Stomach (tissue), 9 donors: ENCODE results near the gene IRF3. TPM values are rescaled to one million over a fixed set of nuclear protein-coding genes. Genes with fewer than 3 reads are reported as not detected.

Source experiments
- DNase-seq, 2 donors: peaks; one replicate each; pipeline versions ENCODE4 v3.0.0 to v3.0.0-alpha.2; 2013 to 2019
- H3K27ac ChIP-seq, 5 donors: fragments of 200-600 bp in 4 of 5; sonication (generic) in 4 of 5; one replicate each; pipeline ENCODE4 v1.5.1; 2013 to 2019; ENCODE audit warnings: mild to moderate bottlenecking in 1 of 5, moderate library complexity in 1 of 5
- H3K27me3 ChIP-seq, 3 donors: fragments of 200-600 bp; sonication (generic); one replicate each; pipeline ENCODE4 v1.5.1; 2017 to 2019; ENCODE audit warnings: mixed run types in 1 of 3
- H3K36me3 ChIP-seq, 4 donors: fragments of 200-600 bp; sonication (generic); 1 replicate in 3 of 4; 2 replicates in 1 of 4; pipeline ENCODE4 v1.5.1; 2016 to 2019
- H3K4me1 ChIP-seq, 4 donors: fragments of 200-600 bp; sonication (generic); one replicate each; pipeline ENCODE4 v1.5.1; 2016 to 2019
- H3K4me3 ChIP-seq, 4 donors: fragments of 200-600 bp; sonication (generic) in 3 of 4; one replicate each; pipeline ENCODE4 v1.5.1; 2016 to 2019; ENCODE audit warnings: mild to moderate bottlenecking in 1 of 4
- H3K9me3 ChIP-seq, 4 donors: fragments of 200-600 bp; sonication (generic); one replicate each; pipeline ENCODE4 v1.5.1; 2016 to 2019
- EP300 ChIP-seq: sonication (generic); formaldehyde crosslinking; IDR thresholded peaks from one replicate; pipeline ENCODE4 v1.6.1; 2017; ENCODE audit warnings: antibody characterized with exemption
- POLR2A ChIP-seq, 4 donors: fragments of 450-650 bp; IDR thresholded peaks; one replicate each; pipeline ENCODE4 v1.6.1; 2016; ENCODE audit warnings: antibody characterized with exemption in 4 of 4, control low read depth in 2 of 4, mild to moderate bottlenecking in 1 of 4, moderate library complexity in 1 of 4
- POLR2AphosphoS5 ChIP-seq, 3 donors: sonication (generic); formaldehyde crosslinking; IDR thresholded peaks; one replicate each; pipeline ENCODE4 v1.6.1; 2016; ENCODE audit warnings: antibody characterized with exemption in 3 of 3
- WGBS, 5 donors: extraction: QIAGEN DNeasy Blood & Tissue Kit in 3 of 5; methylation state at CpG; one replicate each; pipeline versions ENCODE4 v1.1.5 to v1.1.7; 2013 to 2018; 5-methylcytosine and 5-hydroxymethylcytosine counted together
- intact Hi-C: fragments of 100-400 bp; cut with DNase I; formaldehyde crosslinking; loops from one replicate; pipeline ENCODE4 v1.15.1; 2023; ENCODE audit warnings: low total_unique reads
- polyA plus RNA-seq, 3 donors: library from polyadenylated mRNA; stranded (reverse); fragments of 200-250 nt; gene quantifications; one replicate each; pipeline ENCODE4 v1.2.3, GENCODE V29; 2013
- total RNA-seq, 5 donors: library from RNA; depleted of rRNA; stranded (reverse); fragments of >200 nt; gene quantifications; one replicate each; pipeline versions ENCODE4 v1.1.0 to v1.2.3, GENCODE V29; 2014 to 2016
- TF ChIP-seq, protein P1 (sequence below), 7 experiments: fragments of 450-650 bp in 4 of 7; fragments of 200-600 bp in 3 of 7; sonication (generic) in 3 of 7; IDR thresholded peaks; one replicate each; pipeline ENCODE4 v1.5.1; 2016 to 2019; ENCODE audit warnings: antibody characterized with exemption in 7 of 7, control low read depth in 2 of 7, mild to moderate bottlenecking in 1 of 7
- donor health status: healthy with polysubstance abuse.
- donor health status: Bipolar disorder and iron deficiency.
- donor health status: healthy.

IRF3 gene
- total and polyA plus RNA-seq, 8 donors, result 28.3 to 380 (median 108) TPM

DNA sequence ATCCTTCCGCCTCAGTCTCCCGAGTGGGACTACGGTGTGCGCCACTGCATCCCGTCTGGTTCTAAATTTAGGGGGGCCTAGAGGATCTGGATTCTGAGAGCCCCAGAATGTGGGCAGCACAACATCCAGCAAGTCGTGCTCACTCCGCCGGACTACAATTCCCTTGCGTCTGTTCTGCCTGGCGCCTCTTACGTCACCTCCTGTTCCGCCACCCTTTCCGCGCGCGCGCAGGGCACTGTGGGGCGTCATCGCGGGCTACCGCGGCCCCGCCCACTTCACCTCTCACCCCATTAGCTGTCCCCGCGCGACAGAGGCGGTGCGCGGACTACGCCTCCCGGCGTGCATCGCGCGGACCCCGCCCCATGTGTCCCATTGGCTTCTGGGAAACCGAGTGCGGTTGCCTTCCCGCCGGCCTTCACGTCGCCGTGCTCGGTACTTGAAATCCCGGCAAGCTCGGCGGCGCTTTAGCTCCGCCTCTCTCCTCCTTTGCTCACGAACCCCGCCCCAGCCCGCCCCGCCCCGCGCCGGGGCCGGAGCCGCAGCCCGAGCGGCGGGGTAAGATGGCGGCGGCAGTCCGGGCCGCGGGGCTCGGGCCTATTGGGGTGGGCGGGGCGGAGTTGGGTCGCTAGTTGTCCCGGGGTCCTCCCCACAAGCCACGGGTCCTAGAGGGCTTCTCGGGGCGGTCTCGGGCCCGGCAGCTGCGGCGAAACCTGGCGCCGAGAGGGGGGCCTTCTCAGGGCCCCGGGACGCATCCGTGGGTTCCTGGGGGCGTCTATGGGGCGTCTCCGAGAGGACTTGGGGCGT, 23.8 kb downstream of the IRF3 start, which contains the start of gene SCAF1:
TSS of gene SCAF1 (plus strand) at position 522 of the 804 bp plus-strand sequence. CDS start 2,818 bp downstream, outside the sequence.
- Histone ChIP-seq H3K36me3 (peaks cover 19 to 24% (median 20%) of the 10 kb centered on the region in 4 donors), H3K27ac (peak within 1 kb of the TSS; percentile 93 to 100 (median 99)), H3K4me1 (peaks cover 35 to 80% (median 72%) of the 10 kb centered on the region in 4 donors), H3K27me3 (no peaks in the 10 kb centered on the region), H3K4me3 (peak within 1 kb of the TSS; percentile 71 to 98 (median 88)), H3K9me3 (no peaks in the 10 kb centered on the region)
- DNase-seq, result peak; percentile 100
- 0 to 1% (median 1%) methylated on average over 50 to 87 of the region's 87 CpGs for WGBS, 5 donors
- TF ChIP-seq EP300 (no peak), POLR2AphosphoS5 (IDR thresholded peaks at IDR 0.05) (peak; percentile 98 to 99 (median 99)), POLR2A (IDR thresholded peaks at IDR 0.05) (peak in 2 of 4 donors; percentile 91 to 94)
- TF ChIP-seq, protein P1, sequence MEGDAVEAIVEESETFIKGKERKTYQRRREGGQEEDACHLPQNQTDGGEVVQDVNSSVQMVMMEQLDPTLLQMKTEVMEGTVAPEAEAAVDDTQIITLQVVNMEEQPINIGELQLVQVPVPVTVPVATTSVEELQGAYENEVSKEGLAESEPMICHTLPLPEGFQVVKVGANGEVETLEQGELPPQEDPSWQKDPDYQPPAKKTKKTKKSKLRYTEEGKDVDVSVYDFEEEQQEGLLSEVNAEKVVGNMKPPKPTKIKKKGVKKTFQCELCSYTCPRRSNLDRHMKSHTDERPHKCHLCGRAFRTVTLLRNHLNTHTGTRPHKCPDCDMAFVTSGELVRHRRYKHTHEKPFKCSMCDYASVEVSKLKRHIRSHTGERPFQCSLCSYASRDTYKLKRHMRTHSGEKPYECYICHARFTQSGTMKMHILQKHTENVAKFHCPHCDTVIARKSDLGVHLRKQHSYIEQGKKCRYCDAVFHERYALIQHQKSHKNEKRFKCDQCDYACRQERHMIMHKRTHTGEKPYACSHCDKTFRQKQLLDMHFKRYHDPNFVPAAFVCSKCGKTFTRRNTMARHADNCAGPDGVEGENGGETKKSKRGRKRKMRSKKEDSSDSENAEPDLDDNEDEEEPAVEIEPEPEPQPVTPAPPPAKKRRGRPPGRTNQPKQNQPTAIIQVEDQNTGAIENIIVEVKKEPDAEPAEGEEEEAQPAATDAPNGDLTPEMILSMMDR (IDR thresholded peaks at IDR 0.05), result no peak
- intact Hi-C loops, result no loop called here

DNA sequence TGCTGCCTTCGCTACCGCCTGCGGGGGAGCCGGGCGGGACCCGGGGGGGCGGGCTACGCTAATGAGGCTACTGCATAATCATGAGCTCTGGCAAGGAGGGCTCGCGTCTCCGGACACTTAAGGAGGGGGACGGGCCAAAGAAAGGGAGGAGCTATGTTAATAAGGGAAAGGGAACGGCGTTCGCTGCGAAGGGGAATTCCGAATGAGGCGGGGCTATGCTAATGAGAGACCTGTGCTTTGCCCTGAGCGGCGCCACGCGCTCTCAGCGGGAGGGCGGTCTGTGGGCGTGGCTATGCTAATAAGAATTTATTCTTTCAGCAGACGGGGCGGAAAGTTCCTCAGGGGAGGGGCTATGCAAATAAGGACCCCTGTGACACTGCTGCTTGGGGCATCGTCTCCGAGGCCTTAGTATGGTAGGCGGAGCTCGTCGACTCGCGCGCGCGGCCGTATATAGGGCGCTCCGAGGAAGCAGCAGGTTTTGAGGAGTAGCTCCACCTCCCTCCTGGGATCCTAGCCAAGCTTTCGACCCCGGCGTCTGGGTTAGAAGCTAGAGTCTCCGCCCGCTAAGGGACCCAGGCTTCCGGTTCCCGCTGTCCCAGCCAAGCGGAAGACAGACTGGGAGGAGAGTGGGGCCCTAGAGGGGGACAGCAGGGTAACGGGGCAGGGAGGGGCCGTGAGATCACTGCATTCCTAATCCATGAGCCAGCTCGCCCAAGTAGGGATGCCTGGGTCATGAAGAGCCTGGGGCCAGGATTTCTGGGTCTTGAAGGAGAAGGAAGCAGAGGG, 25.4 kb downstream of the IRF3 start, which contains the start of gene RRAS:
TSS of gene RRAS (minus strand) at position 31 of the 786 bp plus-strand sequence. CDS start 45 bp downstream, outside the sequence.
- WGBS, 5 donors, result 0 to 1% (median 0%) methylated on average over 27 to 51 of the region's 51 CpGs
- intact Hi-C loops, result no loop called here
- TF ChIP-seq EP300 (no peak), POLR2AphosphoS5 (IDR thresholded peaks at IDR 0.05) (peak; percentile 83 to 95 (median 94)), POLR2A (IDR thresholded peaks at IDR 0.05) (peak in 1 of 4 donors; percentile 87)
- TF ChIP-seq, protein P1 (IDR thresholded peaks at IDR 0.05), result no peak
- peaks cover 4 to 24% (median 15%) of the 10 kb centered on the region in 4 donors for H3K36me3 ChIP-seq
- H3K9me3 ChIP-seq, result no peaks in the 10 kb centered on the region
- DNase-seq, result peak; percentile 100
- H3K27me3 ChIP-seq, result no peaks in the 10 kb centered on the region
- peaks cover 35 to 79% (median 73%) of the 10 kb centered on the region in 4 donors for H3K4me1 ChIP-seq
- H3K4me3 ChIP-seq, result peak within 1 kb of the TSS; percentile 61 to 98 (median 80)
- peak within 1 kb of the TSS; percentile 93 to 100 (median 99) for H3K27ac ChIP-seq

DNA sequence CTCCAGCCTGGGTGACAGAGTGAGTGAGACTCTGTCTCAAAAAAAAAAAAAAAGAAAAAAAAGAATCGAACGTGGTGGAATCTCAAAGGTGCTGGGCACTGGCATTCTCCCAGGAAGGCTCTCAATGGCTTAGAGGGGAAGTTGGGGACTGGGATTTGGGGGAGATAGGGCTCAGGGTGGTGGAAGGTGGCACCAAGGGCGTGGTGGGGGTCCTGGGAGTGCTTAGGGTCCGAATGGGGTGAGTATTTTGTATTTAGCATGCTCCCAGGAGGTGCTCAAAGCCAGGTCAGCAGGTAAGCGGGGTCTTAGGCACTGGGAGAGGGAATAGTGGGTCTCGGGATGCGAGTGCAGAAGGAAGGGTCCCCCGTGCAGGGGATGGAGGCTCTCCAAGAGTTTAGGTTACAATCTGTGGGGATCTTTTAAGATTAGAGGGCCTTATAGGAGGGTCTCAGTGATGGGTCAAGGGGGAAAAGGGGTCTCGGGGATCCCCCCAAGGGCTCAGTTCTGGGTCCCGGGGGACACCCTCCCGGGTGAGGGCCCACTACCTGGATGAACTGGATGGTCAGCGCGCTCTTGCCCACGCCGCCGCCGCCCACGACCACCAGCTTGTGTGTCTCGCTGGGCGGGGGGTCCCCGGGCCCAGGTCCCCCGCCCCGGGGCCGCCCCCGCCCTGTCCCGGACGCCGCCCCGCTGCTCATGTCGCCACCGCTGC, 26.1 kb downstream of the IRF3 start:
- WGBS, 5 donors, result 3 to 7% (median 5%) methylated on average over 8 to 31 of the region's 31 CpGs
- Histone ChIP-seq H3K9me3 (no peaks in the 10 kb centered on the region), H3K4me1 (peaks cover 35 to 71% (median 65%) of the 10 kb centered on the region in 4 donors), H3K27me3 (no peaks in the 10 kb centered on the region), H3K27ac (peak overlapping the region; percentile 93 to 100 (median 99)), H3K4me3 (peak overlapping the region; percentile 61 to 88 (median 68)), H3K36me3 (peaks cover 0 to 21% (median 16%) of the 10 kb centered on the region in 4 donors)
- intact Hi-C loops, result no loop called here
- no peak for TF ChIP-seq POLR2A (IDR thresholded peaks at IDR 0.05)
- peak in 1 of 3 donors; percentile 81 for TF ChIP-seq POLR2AphosphoS5 (IDR thresholded peaks at IDR 0.05)
- TF ChIP-seq EP300, result no peak
- TF ChIP-seq, protein P1 (IDR thresholded peaks at IDR 0.05), result no peak
- DNase-seq, result peak in 1 of 2 donors; percentile 59
